A673 (cell line): ENCODE data around the gene LRRC8B.

Experiments
- CTCF ChIP-seq: fragments of 300-800, 200-600 bp; sonication (generic); conservative IDR thresholded peaks from 2 replicates; pipeline ENCODE4 v1.5.1; 2017; ENCODE audit warnings: low read depth, mild to moderate bottlenecking, antibody characterized with exemption, low read length, moderate library complexity, mixed read lengths
- EZH2 ChIP-seq: fragments of 200-600 bp; sonication (generic); IDR thresholded peaks from 2 replicates; pipeline ENCODE4 v1.6.1; 2017; ENCODE audit warnings: borderline replicate concordance, low read depth, mild to moderate bottlenecking, mixed read lengths, antibody characterized with exemption, low read length; ENCODE audit not compliant: poor library complexity, severe bottlenecking

- TF ChIP-seq CTCF (no peak), EZH2 (no peak)
These were observed 65.9 kb downstream of the LRRC8B start for GRCh38 chr1:89590341-89591080.
